Body of pancreas (tissue), 4 donors: ENCODE data around the gene TMEM178B. TPM values are rescaled to one million over a fixed set of nuclear protein-coding genes. Genes with fewer than 3 reads are reported as not detected.

Experiments used
- ATAC-seq: fragments of 150-250 bp; one replicate; pipeline ENCODE4 v1.9.1; 2016
- DNase-seq, 4 donors: peaks; one replicate each; pipeline ENCODE4 v3.0.0-alpha.2; 2019
- H3K27ac ChIP-seq, 4 donors: fragments of 200-600 bp; sonication (generic); 1 replicate in 3 of 4; 2 replicates in 1 of 4; pipeline versions ENCODE4 v1.5.1 to v1.6.1; 2016 to 2019; ENCODE audit warnings: mild to moderate bottlenecking in 1 of 4, mixed read lengths in 1 of 4, moderate library complexity in 1 of 4
- H3K27me3 ChIP-seq, 2 donors: fragments of 200-600 bp; sonication (generic); one replicate each; pipeline ENCODE4 v1.6.0; 2016; ENCODE audit warnings: mild to moderate bottlenecking in 1 of 2
- H3K36me3 ChIP-seq, 2 donors: fragments of 200-600 bp; sonication (generic); replicated peaks in 1 of 2; 2 replicates each; pipeline ENCODE4 v1.5.1; 2016; ENCODE audit warnings: low read depth in 2 of 2; ENCODE audit not compliant: insufficient read depth in 1 of 2
- H3K4me1 ChIP-seq: fragments of 200-600 bp; sonication (generic); one replicate; pipeline ENCODE4 v1.6.0; 2016
- H3K4me3 ChIP-seq, 2 donors: fragments of 200-600 bp; sonication (generic); 1 replicate in 1 of 2; 2 replicates in 1 of 2; pipeline ENCODE4 v1.5.1; 2016 to 2019
- H3K9me3 ChIP-seq, 3 donors: fragments of 200-600 bp; sonication (generic); 1 replicate in 2 of 3; 2 replicates in 1 of 3; pipeline ENCODE4 v1.5.1; 2016
- CTCF ChIP-seq, 7 experiments: fragments of 450-650 bp in 4 of 7; fragments of 200-600 bp in 3 of 7; sonication (generic) in 3 of 7; IDR thresholded peaks; one replicate each; pipeline ENCODE4 v1.5.1; 2016 to 2019; ENCODE audit warnings: antibody characterized with exemption in 7 of 7
- POLR2A ChIP-seq, 3 donors: fragments of 450-650 bp; IDR thresholded peaks; one replicate each; pipeline ENCODE4 v1.6.1; 2016; ENCODE audit warnings: antibody characterized with exemption in 3 of 3, mild to moderate bottlenecking in 2 of 3
- WGBS, 2 donors: methylation state at CpG; one replicate each; pipeline ENCODE4 v1.1.5; 2017; 5-methylcytosine and 5-hydroxymethylcytosine counted together
- intact Hi-C: fragments of 100-400 bp; cut with DNase I; formaldehyde crosslinking; loops from one replicate; pipeline ENCODE4 v1.15.1; 2023
- total RNA-seq, 2 donors: library from RNA; depleted of rRNA; stranded (reverse); fragments of >200 nt; gene quantifications; one replicate each; pipeline ENCODE4 v1.1.0, GENCODE V29; 2016

TMEM178B gene
- total RNA-seq, 2 donors from 2014 or later, result 1.0 to 11.9 TPM

DNA sequence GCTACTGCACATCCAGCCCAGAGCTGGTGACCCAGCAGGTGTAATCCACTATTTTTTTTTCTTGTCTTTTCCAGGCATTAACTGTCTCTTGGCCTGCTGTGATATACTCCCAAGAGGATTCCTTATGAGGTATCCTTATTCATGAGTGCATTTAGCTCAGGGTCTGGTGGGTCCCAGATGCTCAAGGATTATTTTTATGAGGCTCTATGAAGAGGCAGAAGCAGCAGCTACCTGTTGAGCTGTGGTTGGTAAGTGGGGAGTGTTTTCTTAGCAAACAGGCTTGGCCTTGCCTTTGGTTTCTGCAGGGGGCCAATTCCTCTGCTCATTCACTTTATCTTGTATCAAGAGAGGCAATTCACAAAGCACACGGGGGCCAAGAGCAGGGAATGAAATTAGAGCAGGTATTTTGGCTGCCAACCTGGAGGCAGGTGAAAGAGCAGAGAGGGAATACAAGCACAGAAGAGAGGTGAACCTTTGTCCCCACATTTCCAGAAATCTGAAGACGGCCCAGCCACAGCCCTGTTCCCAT is 221.6 kb downstream of the TMEM178B start:
- Histone ChIP-seq H3K36me3 (no peaks in the 10 kb centered on the region), H3K4me1 (no peaks in the 10 kb centered on the region), H3K4me3 (no peak overlapping the region), H3K27ac (no peak overlapping the region), H3K27me3 (no peaks in the 10 kb centered on the region), H3K9me3 (no peaks in the 10 kb centered on the region)
- intact Hi-C loops, result no loop called here
- ATAC-seq, result no peak
- no peak for DNase-seq
- TF ChIP-seq CTCF (IDR thresholded peaks at IDR 0.05) (no peak), POLR2A (IDR thresholded peaks at IDR 0.05) (no peak)
- WGBS, 2 donors, result 20 to 39% methylated on average over 2 of the region's 2 CpGs

DNA sequence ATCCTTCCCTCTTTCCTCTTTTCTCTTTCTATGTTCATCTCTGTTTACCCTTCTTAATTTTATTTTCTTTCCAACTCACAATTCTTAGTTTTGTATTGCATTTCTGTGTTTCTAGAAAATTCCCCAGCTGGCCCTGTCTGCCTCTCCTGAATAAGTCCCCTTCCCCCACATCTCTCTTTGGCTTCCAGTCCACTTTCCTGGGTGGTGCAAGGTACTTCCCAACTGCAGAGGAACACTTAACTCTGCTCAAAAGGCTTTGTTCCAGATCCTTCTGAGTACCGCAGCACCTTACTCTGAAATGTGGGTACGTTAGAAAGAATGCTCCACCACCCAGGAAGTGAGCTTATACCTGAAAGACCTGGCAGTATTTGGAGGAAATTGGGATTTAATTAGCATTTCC is 227.0 kb downstream of the TMEM178B start:
- no peak for DNase-seq
- H3K4me3 ChIP-seq, result no peak overlapping the region
- intact Hi-C loops, result no loop called here
- WGBS, 2 donors, result 79 to 83% methylated on average over 2 of the region's 2 CpGs
- no peaks in the 10 kb centered on the region for H3K9me3 ChIP-seq
- H3K36me3 ChIP-seq, result no peaks in the 10 kb centered on the region
- no peak overlapping the region for H3K27ac ChIP-seq
- TF ChIP-seq POLR2A (IDR thresholded peaks at IDR 0.05), result no peak
- no peak for TF ChIP-seq CTCF (IDR thresholded peaks at IDR 0.05)
- H3K4me1 ChIP-seq, result no peaks in the 10 kb centered on the region
- H3K27me3 ChIP-seq, result no peaks in the 10 kb centered on the region
- no peak for ATAC-seq

DNA sequence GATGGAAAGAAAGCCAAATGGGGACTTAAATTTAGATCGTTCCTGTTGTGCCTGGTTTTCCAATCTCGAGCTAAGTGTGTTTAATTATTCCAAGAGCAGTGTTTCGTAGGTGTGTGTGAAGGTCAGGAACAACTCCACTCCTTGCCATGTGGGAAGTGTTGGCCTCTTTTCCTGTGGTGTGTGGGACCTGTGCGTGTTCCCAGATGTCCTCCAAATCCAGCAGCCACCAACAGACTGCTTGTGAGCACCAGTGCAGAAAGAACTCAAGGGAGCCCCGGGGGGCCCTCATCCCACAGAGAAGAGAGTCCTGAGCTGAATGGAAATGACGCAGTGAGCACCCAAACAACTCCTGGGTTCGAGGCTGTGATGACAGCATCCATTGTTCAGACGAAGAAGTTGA is 227.7 kb downstream of the TMEM178B start:
- H3K4me3 ChIP-seq, result no peak overlapping the region
- H3K36me3 ChIP-seq, result no peaks in the 10 kb centered on the region
- ATAC-seq, result no peak
- no peak overlapping the region for H3K27ac ChIP-seq
- no peaks in the 10 kb centered on the region for H3K9me3 ChIP-seq
- no peak for TF ChIP-seq POLR2A (IDR thresholded peaks at IDR 0.05)
- no peak for TF ChIP-seq CTCF (IDR thresholded peaks at IDR 0.05)
- intact Hi-C loops, result no loop called here
- WGBS, 2 donors, result 65 to 71% methylated on average over 8 of the region's 8 CpGs
- DNase-seq, result no peak
- H3K27me3 ChIP-seq, result no peaks in the 10 kb centered on the region
- no peaks in the 10 kb centered on the region for H3K4me1 ChIP-seq

DNA sequence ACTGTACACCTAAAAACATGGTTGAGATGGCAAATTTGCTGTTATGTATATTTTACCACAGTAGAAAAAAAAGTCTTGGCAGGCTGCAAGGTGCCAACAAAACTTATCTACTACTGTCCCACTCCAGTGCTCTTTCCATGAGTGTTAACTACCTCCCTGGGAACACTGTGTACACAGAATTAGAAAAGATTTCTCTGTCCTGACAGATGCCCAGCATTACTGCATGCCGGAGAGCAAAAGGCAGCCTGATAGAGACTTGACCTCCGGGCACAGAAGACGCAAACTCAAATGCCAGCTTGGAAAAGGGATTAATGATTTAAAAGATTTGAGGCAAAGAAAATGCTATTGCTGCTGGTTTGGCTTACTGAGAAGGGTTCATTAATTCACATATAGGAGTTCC is 228.8 kb downstream of the TMEM178B start:
- intact Hi-C loops, result no loop called here
- H3K27me3 ChIP-seq, result no peaks in the 10 kb centered on the region
- H3K36me3 ChIP-seq, result no peaks in the 10 kb centered on the region
- H3K4me3 ChIP-seq, result no peak overlapping the region
- 68 to 77% methylated on average over 3 of the region's 3 CpGs for WGBS, 2 donors
- ATAC-seq (no peak), DNase-seq (no peak)
- TF ChIP-seq CTCF (IDR thresholded peaks at IDR 0.05) (no peak), POLR2A (IDR thresholded peaks at IDR 0.05) (no peak)
- H3K4me1 ChIP-seq, result no peaks in the 10 kb centered on the region
- no peak overlapping the region for H3K27ac ChIP-seq
- H3K9me3 ChIP-seq, result no peaks in the 10 kb centered on the region

GRCh38 chr7:141304291-141304690 is 230.4 kb downstream of the TMEM178B start:
- Histone ChIP-seq H3K4me1 (no peaks in the 10 kb centered on the region), H3K9me3 (no peaks in the 10 kb centered on the region), H3K27me3 (no peaks in the 10 kb centered on the region), H3K4me3 (no peak overlapping the region), H3K36me3 (no peaks in the 10 kb centered on the region), H3K27ac (no peak overlapping the region)
- intact Hi-C loops, result no loop called here
- TF ChIP-seq CTCF (IDR thresholded peaks at IDR 0.05), result no peak
- TF ChIP-seq POLR2A (IDR thresholded peaks at IDR 0.05), result no peak
- ATAC-seq (no peak), DNase-seq (no peak)
- 54 to 88% methylated on average over 2 of the region's 2 CpGs for WGBS, 2 donors
